Subcutaneous abdominal adipose tissue (tissue), 5 donors: ENCODE measurements around the gene SARS2.

ENCODE experiments used
- H3K27ac ChIP-seq: one replicate; pipeline ENCODE4 v1.7.0; 2013; ENCODE audit warnings: low read depth, mild to moderate bottlenecking, inconsistent platforms, low read length, moderate library complexity
- H3K27me3 ChIP-seq, 5 donors: one replicate each; pipeline ENCODE4 v1.7.0; 2013; ENCODE audit warnings: low read length in 5 of 5, inconsistent platforms in 1 of 5; ENCODE audit not compliant: control insufficient read depth in 5 of 5, insufficient read depth in 4 of 5
- H3K36me3 ChIP-seq, 5 donors: one replicate each; pipeline ENCODE4 v1.7.0; 2013; ENCODE audit warnings: low read length in 5 of 5; ENCODE audit not compliant: control insufficient read depth in 5 of 5, insufficient read depth in 5 of 5
- H3K4me1 ChIP-seq, 5 donors: one replicate each; pipeline ENCODE4 v1.7.0; 2013; ENCODE audit warnings: low read length in 5 of 5, mild to moderate bottlenecking in 3 of 5, moderate library complexity in 1 of 5; ENCODE audit not compliant: control insufficient read depth in 5 of 5, insufficient read depth in 5 of 5
- H3K4me3 ChIP-seq, 5 donors: one replicate each; pipeline ENCODE4 v1.7.0; 2013; ENCODE audit warnings: low read length in 5 of 5, low read depth in 1 of 5
- H3K9ac ChIP-seq, 5 donors: one replicate each; pipeline ENCODE4 v1.7.0; 2013; ENCODE audit warnings: low read length in 5 of 5, mild to moderate bottlenecking in 4 of 5, moderate library complexity in 3 of 5
- H3K9me3 ChIP-seq, 5 donors: one replicate each; pipeline ENCODE4 v1.7.0; 2013; ENCODE audit warnings: low read length in 5 of 5; ENCODE audit not compliant: control insufficient read depth in 5 of 5
- donor health status: healthy.
- donor health status: healthy.
- donor health status: healthy.
- donor health status: healthy.
- donor health status: healthy.

SARS2 gene

GRCh38 chr19:38932425-38933179 lies 2.0 kb upstream of the SARS2 start:
- Histone ChIP-seq H3K27ac (no peak overlapping the region), H3K4me3 (no peak overlapping the region), H3K36me3 (peaks cover 0 to 16% (median 11%) of the 10 kb centered on the region in 5 donors), H3K4me1 (peaks cover 2 to 31% (median 20%) of the 10 kb centered on the region in 5 donors), H3K9ac (no peak overlapping the region), H3K27me3 (no peaks in the 10 kb centered on the region), H3K9me3 (peaks cover 0 to 5% (median 0%) of the 10 kb centered on the region in 5 donors)

- peaks cover 2 to 31% (median 20%) of the 10 kb centered on the region in 5 donors for H3K4me1 ChIP-seq
- H3K4me3 ChIP-seq, result peak overlapping the region; percentile 83 to 97 (median 94)
- H3K36me3 ChIP-seq, result peaks cover 0 to 16% (median 11%) of the 10 kb centered on the region in 5 donors
- H3K27ac ChIP-seq, result peak overlapping the region; percentile 75
- peak overlapping the region; percentile 75 to 94 (median 90) for H3K9ac ChIP-seq
- peaks cover 0 to 5% (median 0%) of the 10 kb centered on the region in 5 donors for H3K9me3 ChIP-seq
- H3K27me3 ChIP-seq, result no peaks in the 10 kb centered on the region
These were observed 894 bp upstream of the SARS2 start for GRCh38 chr19:38931521-38931793.

- H3K9me3 ChIP-seq, result peaks cover 0 to 5% (median 0%) of the 10 kb centered on the region in 5 donors
- H3K4me1 ChIP-seq, result peaks cover 2 to 31% (median 20%) of the 10 kb centered on the region in 5 donors
- H3K27ac ChIP-seq, result peak within 1 kb of the TSS; percentile 75
- H3K9ac ChIP-seq, result peak within 1 kb of the TSS; percentile 75 to 94 (median 90)
- peaks cover 0 to 18% (median 11%) of the 10 kb centered on the region in 5 donors for H3K36me3 ChIP-seq
- H3K27me3 ChIP-seq, result no peaks in the 10 kb centered on the region
- peak within 1 kb of the TSS; percentile 83 to 97 (median 94) for H3K4me3 ChIP-seq
These were observed 385 bp upstream of the SARS2 start, which contains the start of gene MRPS12 for GRCh38 chr19:38930776-38931520. MRPS12 (plus strand) TSS chr19:38930944; CDS start chr19:38931295, 351 bp downstream.

- H3K4me1 ChIP-seq, result peaks cover 2 to 31% (median 20%) of the 10 kb centered on the region in 5 donors
- H3K9ac ChIP-seq, result no peak overlapping the region
- peaks cover 0 to 35% (median 23%) of the 10 kb centered on the region in 5 donors for H3K36me3 ChIP-seq
- H3K27me3 ChIP-seq, result no peaks in the 10 kb centered on the region
- H3K9me3 ChIP-seq, result no peaks in the 10 kb centered on the region
- H3K27ac ChIP-seq, result no peak overlapping the region
- H3K4me3 ChIP-seq, result no peak overlapping the region
These were observed 2.1 kb downstream of the SARS2 start for GRCh38 chr19:38928391-38929001.

GRCh38 chr19:38924388-38924787 lies 6.2 kb downstream of the SARS2 start:
- Histone ChIP-seq H3K9me3 (no peaks in the 10 kb centered on the region), H3K27ac (no peak overlapping the region), H3K4me3 (no peak overlapping the region), H3K9ac (no peak overlapping the region), H3K4me1 (peaks cover 0 to 3% (median 2%) of the 10 kb centered on the region in 5 donors), H3K36me3 (peaks cover 0 to 40% (median 29%) of the 10 kb centered on the region in 5 donors), H3K27me3 (no peaks in the 10 kb centered on the region)

- Histone ChIP-seq H3K9ac (no peak overlapping the region), H3K4me3 (no peak overlapping the region), H3K36me3 (peaks cover 0 to 40% (median 29%) of the 10 kb centered on the region in 5 donors), H3K4me1 (no peaks in the 10 kb centered on the region), H3K27ac (no peak overlapping the region), H3K9me3 (no peaks in the 10 kb centered on the region), H3K27me3 (no peaks in the 10 kb centered on the region)
These were observed 8.1 kb downstream of the SARS2 start for GRCh38 chr19:38922482-38922881.

GRCh38 chr19:38921420-38922274 lies 8.9 kb downstream of the SARS2 start:
- Histone ChIP-seq H3K9me3 (no peaks in the 10 kb centered on the region), H3K4me1 (no peaks in the 10 kb centered on the region), H3K4me3 (no peak overlapping the region), H3K36me3 (peaks cover 0 to 40% (median 29%) of the 10 kb centered on the region in 5 donors), H3K9ac (no peak overlapping the region), H3K27me3 (no peaks in the 10 kb centered on the region), H3K27ac (no peak overlapping the region)

GRCh38 chr19:38920602-38921419 lies 9.8 kb downstream of the SARS2 start:
- peaks cover 0 to 38% (median 30%) of the 10 kb centered on the region in 5 donors for H3K36me3 ChIP-seq
- no peak overlapping the region for H3K4me3 ChIP-seq
- no peaks in the 10 kb centered on the region for H3K9me3 ChIP-seq
- no peaks in the 10 kb centered on the region for H3K4me1 ChIP-seq
- H3K27me3 ChIP-seq, result no peaks in the 10 kb centered on the region
- no peak overlapping the region for H3K27ac ChIP-seq
- H3K9ac ChIP-seq, result no peak overlapping the region
